ENCODE data around the gene RTN3.
A peak's percentile ranks its signal among the peaks of the same experiment; 100 is the strongest.
"Not testable (repeated sequence)": the region's sequence is repeated elsewhere in the genome, so short reads cannot be mapped to it uniquely, and the experiment has no call there.

Gene RTN3, protein sequence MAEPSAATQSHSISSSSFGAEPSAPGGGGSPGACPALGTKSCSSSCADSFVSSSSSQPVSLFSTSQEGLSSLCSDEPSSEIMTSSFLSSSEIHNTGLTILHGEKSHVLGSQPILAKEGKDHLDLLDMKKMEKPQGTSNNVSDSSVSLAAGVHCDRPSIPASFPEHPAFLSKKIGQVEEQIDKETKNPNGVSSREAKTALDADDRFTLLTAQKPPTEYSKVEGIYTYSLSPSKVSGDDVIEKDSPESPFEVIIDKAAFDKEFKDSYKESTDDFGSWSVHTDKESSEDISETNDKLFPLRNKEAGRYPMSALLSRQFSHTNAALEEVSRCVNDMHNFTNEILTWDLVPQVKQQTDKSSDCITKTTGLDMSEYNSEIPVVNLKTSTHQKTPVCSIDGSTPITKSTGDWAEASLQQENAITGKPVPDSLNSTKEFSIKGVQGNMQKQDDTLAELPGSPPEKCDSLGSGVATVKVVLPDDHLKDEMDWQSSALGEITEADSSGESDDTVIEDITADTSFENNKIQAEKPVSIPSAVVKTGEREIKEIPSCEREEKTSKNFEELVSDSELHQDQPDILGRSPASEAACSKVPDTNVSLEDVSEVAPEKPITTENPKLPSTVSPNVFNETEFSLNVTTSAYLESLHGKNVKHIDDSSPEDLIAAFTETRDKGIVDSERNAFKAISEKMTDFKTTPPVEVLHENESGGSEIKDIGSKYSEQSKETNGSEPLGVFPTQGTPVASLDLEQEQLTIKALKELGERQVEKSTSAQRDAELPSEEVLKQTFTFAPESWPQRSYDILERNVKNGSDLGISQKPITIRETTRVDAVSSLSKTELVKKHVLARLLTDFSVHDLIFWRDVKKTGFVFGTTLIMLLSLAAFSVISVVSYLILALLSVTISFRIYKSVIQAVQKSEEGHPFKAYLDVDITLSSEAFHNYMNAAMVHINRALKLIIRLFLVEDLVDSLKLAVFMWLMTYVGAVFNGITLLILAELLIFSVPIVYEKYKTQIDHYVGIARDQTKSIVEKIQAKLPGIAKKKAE

GRCh38 chr11:63681321-63682065 is at the start of gene RTN3:
TSS of gene RTN3 (plus strand) at chr11:63681500. CDS start at chr11:63681637, 137 bp downstream.
- peak within 1 kb of the TSS; percentile 86 for H3K4me3 ChIP-seq (ENCODE audit: low read depth, low read length)

DNA sequence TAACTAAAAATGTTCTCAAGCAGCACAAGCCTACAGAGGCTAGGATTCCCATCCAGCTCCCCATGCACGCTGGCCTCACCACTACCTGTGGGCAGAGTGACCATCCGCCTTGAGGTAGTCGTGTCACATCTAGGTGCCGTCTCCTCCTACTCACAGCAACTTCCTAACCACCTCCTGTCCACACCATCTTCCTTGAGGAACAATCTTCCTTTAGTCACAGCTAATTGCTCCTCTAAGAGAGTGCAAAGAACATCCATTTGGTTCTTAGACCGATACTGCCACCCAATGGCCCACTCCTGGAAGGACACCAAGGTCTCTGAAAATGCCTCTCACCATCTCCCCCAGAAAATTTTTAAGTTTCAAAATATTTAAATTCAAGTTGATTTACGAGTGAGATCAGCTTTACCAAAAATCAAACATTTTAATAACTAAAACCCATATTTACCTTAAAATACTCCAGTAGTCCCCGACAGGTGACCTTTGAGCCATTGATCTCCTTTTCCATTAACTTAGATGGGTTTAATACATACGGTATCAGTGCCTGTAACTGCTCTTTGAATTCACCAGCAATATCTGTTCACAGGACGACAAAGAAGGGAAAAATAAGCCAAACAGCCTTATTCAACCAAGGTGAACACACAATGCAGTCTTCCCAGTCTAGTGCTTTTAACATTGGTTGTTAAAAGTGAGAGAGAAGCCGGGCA is 45.4 kb upstream of the RTN3 start:
- H3K4me3 ChIP-seq (ENCODE audit: low read depth, low read length), result no peak overlapping the region

GRCh38 chr11:63638436-63638835 is 42.9 kb upstream of the RTN3 start:
- not testable (repeated sequence) for H3K4me3 ChIP-seq (ENCODE audit: low read depth, low read length)

GRCh38 chr11:63639199-63639832 is 42.0 kb upstream of the RTN3 start:
- H3K4me3 ChIP-seq (ENCODE audit: low read depth, low read length), result no peak overlapping the region

DNA sequence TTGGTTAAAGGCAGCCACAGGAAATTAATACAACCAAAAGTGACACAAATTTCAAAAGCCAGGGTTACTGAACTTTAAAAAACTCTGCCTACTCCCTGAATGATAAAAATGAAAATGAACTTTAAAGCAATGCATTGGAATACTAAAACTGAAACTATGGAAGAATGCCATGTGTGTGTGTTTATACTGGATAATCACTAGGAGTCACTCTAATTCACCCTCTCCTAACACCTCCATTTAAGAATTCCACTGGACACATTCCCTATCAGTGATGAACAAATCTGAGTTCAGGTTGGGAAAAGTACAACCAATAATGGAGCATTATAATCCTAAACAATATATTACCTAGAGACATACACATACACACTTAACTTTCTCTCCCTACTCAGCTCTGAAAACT is 39.6 kb upstream of the RTN3 start:
- no peak overlapping the region for H3K4me3 ChIP-seq (ENCODE audit: low read depth, low read length)

DNA sequence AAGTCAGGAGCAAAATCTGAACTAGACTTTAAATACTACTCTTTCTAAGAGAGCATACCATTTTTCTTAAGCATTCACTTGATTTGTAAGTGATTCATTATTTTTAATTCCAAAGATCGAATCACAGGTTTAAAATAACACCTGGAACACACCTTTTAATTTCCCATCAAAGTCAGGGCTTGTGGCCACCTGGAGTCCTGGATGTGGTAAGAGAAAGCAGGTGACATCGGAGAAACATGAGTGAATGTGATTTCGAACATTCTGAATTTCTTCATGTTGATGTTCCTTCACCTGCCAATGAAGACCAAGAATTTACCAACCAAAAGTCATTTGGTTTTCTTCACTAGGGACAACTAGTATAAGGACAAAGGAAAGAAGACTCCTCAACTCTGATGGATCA is 38.1 kb upstream of the RTN3 start:
- no peak overlapping the region for H3K4me3 ChIP-seq (ENCODE audit: low read depth, low read length)

DNA sequence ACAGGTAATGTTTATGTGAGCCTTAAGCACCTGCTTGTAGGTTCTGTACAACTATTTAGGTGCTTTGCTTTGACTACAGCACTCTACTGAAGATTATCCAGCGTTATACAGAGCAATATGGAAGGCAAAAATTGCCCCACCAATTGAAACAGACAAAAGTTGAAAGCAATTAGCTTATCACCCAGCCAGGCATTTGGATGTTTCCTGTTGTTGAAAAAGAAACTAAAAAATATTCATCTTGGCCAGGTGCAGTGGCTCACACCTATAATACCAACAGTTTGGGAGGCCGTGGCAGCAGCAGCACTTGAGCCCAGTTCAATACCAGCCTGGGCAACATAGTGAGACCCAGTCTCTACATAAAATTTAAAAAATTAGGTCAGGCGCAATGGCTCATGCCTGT is 28.6 kb upstream of the RTN3 start:
- H3K4me3 ChIP-seq (ENCODE audit: low read depth, low read length), result no peak overlapping the region

GRCh38 chr11:63660972-63661371 is 20.3 kb upstream of the RTN3 start:
- H3K4me3 ChIP-seq (ENCODE audit: low read depth, low read length), result no peak overlapping the region

GRCh38 chr11:63663809-63664208 is 17.5 kb upstream of the RTN3 start:
- H3K4me3 ChIP-seq (ENCODE audit: low read depth, low read length), result no peak overlapping the region

DNA sequence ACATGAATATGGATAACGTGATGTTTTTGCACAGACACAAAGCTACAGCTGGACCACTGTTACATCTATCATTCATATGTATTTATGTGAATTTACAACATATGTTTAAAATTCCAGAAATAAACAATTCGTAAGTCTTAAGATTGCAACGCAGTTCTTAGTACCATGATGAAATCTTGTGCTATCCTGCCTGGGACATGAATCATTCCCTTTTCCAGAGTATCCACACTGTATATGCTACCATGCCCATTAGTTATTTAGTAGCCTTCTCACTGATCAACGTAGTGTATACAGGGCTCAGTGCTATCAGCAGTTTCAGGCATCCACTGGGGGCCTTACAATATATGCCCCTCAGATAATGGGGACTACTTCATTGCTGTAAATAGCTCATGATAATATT is 14.4 kb upstream of the RTN3 start:
- no peak overlapping the region for H3K4me3 ChIP-seq (ENCODE audit: low read depth, low read length)

DNA sequence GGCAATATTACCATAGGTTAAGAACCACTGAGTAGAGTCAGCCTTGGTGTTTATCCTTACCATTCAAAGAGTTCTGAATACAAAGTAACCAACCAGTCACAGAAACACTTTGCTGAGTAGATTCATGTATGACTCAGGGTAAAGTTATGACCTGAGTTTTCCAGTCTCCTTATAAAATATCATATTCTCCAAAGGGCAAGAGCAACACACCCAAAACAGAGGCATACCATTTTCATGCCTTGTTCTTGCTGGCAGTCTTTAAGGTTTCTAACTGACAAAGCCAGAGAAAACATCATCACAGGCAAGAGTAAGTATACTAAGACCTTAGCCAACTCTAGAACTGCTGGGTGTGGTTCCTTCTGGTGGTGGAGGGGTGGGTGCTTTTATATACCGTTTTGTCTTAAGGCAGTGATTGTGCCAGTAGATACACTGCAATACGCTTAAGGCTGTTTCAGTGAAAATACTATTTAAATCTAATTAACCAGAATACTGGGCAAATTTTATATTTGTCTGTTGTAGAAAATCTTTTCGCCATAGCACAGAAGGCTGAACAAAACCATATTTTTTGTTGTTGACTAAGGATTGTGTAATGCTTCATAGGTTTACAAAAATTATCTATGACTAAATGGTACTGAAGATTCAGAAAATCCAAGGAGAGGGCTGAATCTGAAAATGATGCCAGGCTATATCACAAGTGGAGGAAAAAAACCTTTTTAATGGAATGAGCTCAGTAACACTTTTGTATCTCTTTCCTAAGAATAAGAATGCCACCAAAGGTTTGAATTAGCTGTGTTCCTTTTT is 13.1 kb upstream of the RTN3 start:
- H3K4me3 ChIP-seq (ENCODE audit: low read depth, low read length), result no peak overlapping the region

GRCh38 chr11:63670096-63670432 is 11.2 kb upstream of the RTN3 start:
- H3K4me3 ChIP-seq (ENCODE audit: low read depth, low read length), result no peak overlapping the region

DNA sequence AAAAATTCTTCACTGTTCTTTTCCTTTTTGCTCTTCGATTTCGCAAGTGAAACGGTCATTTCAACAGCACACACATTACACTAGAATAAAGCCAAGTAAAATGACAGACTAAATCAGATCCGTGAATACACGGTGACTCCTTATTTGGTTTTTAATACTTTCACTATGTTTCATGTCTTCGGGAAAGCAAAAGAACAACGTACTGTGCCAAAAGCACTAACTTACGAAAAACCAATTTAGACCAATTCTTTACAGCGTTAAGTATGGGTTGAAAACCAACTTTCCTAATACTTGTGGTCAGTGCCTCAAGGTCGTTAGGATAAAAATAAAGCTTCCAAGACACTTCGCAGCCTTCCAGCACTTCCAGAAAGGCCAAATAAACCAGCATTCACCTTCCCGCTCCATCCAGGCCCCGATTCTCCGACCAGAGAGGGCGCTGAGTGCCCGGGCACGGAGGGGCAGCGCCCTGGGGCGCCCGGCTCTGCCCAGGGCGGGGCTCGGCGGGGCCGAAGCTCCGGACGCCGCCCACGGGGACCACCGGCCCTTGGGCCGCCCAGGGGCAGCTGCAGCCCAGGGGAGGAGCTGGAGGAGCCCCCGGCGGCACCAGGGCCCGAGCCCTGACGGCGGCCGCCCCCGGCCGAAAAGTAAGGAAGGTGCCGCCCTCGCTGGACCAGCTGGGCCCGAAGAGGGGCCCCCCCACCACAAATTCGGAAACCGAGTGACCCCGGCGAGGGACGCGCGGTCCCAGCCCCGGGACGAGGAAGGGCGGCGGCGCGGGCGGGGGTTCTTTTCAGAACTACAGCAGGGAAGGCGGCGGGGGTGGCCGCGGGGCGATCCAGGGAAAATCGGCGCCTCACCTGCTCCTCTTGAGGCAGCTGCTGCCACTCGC is 10.6 kb upstream of the RTN3 start:
- peak overlapping the region; percentile 40 for H3K4me3 ChIP-seq (ENCODE audit: low read depth, low read length)

GRCh38 chr11:63671322-63672155 is 9.8 kb upstream of the RTN3 start, which contains the start of gene ATL3:
TSS of gene ATL3 (minus strand) at chr11:63671376. CDS start at chr11:63671335, 41 bp downstream.
- H3K4me3 ChIP-seq (ENCODE audit: low read depth, low read length), result peak within 1 kb of the TSS; percentile 40

DNA sequence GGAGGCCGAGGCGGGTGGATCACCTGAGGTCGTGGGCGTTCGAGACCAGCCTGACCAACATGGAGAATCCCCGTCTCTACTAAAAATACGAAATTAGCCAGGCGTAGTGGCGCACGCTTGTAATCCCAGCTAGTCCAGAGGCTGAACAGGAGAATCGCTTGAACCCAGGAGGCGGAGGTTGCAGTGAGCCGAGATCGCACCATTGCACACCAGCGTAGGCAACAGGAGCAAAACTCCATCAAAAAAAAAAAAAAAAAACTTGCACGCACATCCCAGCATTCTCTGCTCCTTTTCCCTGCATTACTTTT is 9.2 kb upstream of the RTN3 start:
- H3K4me3 ChIP-seq (ENCODE audit: low read depth, low read length), result no peak overlapping the region

GRCh38 chr11:63672936-63673539 is 8.3 kb upstream of the RTN3 start:
- no peak overlapping the region for H3K4me3 ChIP-seq (ENCODE audit: low read depth, low read length)

- H3K4me3 ChIP-seq (ENCODE audit: low read depth, low read length), result no peak overlapping the region
These were observed 7.7 kb upstream of the RTN3 start for GRCh38 chr11:63673579-63673978.
